Fibroblast of peridontal ligament (primary cell): ENCODE data around the gene DNAJC18.
"Not testable (repeated sequence)": the region's sequence is repeated elsewhere in the genome, so short reads cannot be mapped to it uniquely, and the experiment has no call there.

Experiments used
- DNase-seq: peaks from one replicate; pipeline ENCODE4 v3.0.0-alpha.2; 2010; ENCODE audit errors: extremely low read depth

The DNAJC18 gene

GRCh38 chr5:139388198-139388821 lies 51.0 kb downstream of the DNAJC18 start:
- no peak for DNase-seq

GRCh38 chr5:139387611-139388197 lies 51.6 kb downstream of the DNAJC18 start:
- no peak for DNase-seq

- DNase-seq: not testable (repeated sequence)
These were observed 52.4 kb downstream of the DNAJC18 start for GRCh38 chr5:139386956-139387355.

- no peak for DNase-seq
These were observed 53.3 kb downstream of the DNAJC18 start for GRCh38 chr5:139386050-139386438.

- no peak for DNase-seq
These were observed 54.0 kb downstream of the DNAJC18 start for GRCh38 chr5:139385061-139386049.

GRCh38 chr5:139384591-139385051 lies 54.7 kb downstream of the DNAJC18 start:
- no peak for DNase-seq

- no peak for DNase-seq
These were observed 55.2 kb downstream of the DNAJC18 start for GRCh38 chr5:139383993-139384590.

- DNase-seq: peak; percentile 33
These were observed 55.9 kb downstream of the DNAJC18 start, which contains the start of gene SLC23A1 for GRCh38 chr5:139383275-139383992. Gene SLC23A1, minus strand, starts transcription at chr5:139383297. Its CDS starts 44 bp downstream, at chr5:139383253.

GRCh38 chr5:139382807-139383206 lies 56.5 kb downstream of the DNAJC18 start:
- no peak for DNase-seq

GRCh38 chr5:139381837-139382761 lies 57.2 kb downstream of the DNAJC18 start:
- DNase-seq: no peak

- no peak for DNase-seq
These were observed 59.5 kb downstream of the DNAJC18 start for GRCh38 chr5:139379626-139380449.

GRCh38 chr5:139378941-139379361 lies 60.4 kb downstream of the DNAJC18 start:
- no peak for DNase-seq

- no peak for DNase-seq
These were observed 61.1 kb downstream of the DNAJC18 start for GRCh38 chr5:139378101-139378825.

GRCh38 chr5:139377226-139377625 lies 62.1 kb downstream of the DNAJC18 start:
- DNase-seq: no peak

GRCh38 chr5:139376364-139376763 lies 63.0 kb downstream of the DNAJC18 start:
- no peak for DNase-seq

GRCh38 chr5:139374909-139375308 lies 64.4 kb downstream of the DNAJC18 start:
- DNase-seq: no peak

- peak; percentile 67 for DNase-seq
These were observed 67.6 kb downstream of the DNAJC18 start for GRCh38 chr5:139371482-139372435.
